HepG2 (cell line): ENCODE measurements around the gene SPINDOC. TPM values are rescaled to one million over a fixed set of nuclear protein-coding genes. Genes with fewer than 3 reads are reported as not detected.
A peak's percentile ranks its signal among the peaks of the same experiment; 100 is the strongest.

Experiments used
- ATAC-seq: fragments of 200-7000 bp; cut with Tn5 transposase; 3 replicates; pipeline ENCODE4 v1.9.1; 2020; ENCODE audit warnings: mild to moderate bottlenecking, moderate library complexity
- BruUV-seq: library from RNA; stranded (reverse); fragments of 400-500 nt; replicated peaks from 2 replicates; lab custom pipeline; 2021; lab: Mats Ljungman, UMichigan
- CTCF ChIA-PET: fragments of 300-600 bp; formaldehyde crosslinking; extraction: SDS; loops from one replicate; lab custom pipeline; 2021; ENCODE audit warnings: low total read pairs, inconsistent platforms, low intra/inter-chr PET ratio; lab: Yijun Ruan, JAX
- POLR2A ChIA-PET: fragments of 350-600 bp; sonication (Branson Sonifier 250); formaldehyde crosslinking; loops from one replicate; lab custom pipeline; 2020; ENCODE audit warnings: antibody characterized with exemption, inconsistent platforms; lab: Yijun Ruan, JAX
- DNase-seq: peaks from one replicate; pipeline ENCODE4 v3.0.0-alpha.2; 2015; ENCODE audit warnings: low spot score
- FAIRE-seq: peaks from 3 replicates; lab custom pipeline; 2011; peaks lifted over from hg19 to GRCh38; lab: Jason Lieb, UNC
- H2AFZ ChIP-seq: one replicate; pipeline ENCODE4 v1.6.1; 2011; ENCODE audit warnings: low read length, inconsistent platforms
- H3K27ac ChIP-seq: fragments of 300-600 bp; 3 replicates; pipeline ENCODE4 v1.8.0; 2011; ENCODE audit warnings: mixed run types, mild to moderate bottlenecking, mixed read lengths, low read length, inconsistent platforms; ENCODE audit not compliant: insufficient read depth; ENCODE audit errors: extremely low read length
- H3K27me3 ChIP-seq, 2 experiments: fragments of 200-600 bp in 1 of 2; 2 replicates in 1 of 2; 3 replicates in 1 of 2; pipeline versions ENCODE4 v1.6.0 to v1.8.0; 2011; ENCODE audit warnings: low read length in 2 of 2, mild to moderate bottlenecking in 2 of 2, moderate library complexity in 2 of 2, inconsistent platforms in 1 of 2; ENCODE audit not compliant: insufficient read depth in 2 of 2, control insufficient read depth in 1 of 2
- H3K36me3 ChIP-seq, 2 experiments: fragments of 200-600 bp in 1 of 2; replicated peaks in 1 of 2; 2 replicates in 1 of 2; 3 replicates in 1 of 2; pipeline versions ENCODE4 v1.5.1 to v1.8.0; 2011; ENCODE audit warnings: low read length in 2 of 2, inconsistent platforms in 1 of 2; ENCODE audit not compliant: insufficient read depth in 2 of 2, control insufficient read depth in 1 of 2
- H3K4me1 ChIP-seq: 2 replicates; pipeline ENCODE4 v1.5.1; 2012; ENCODE audit warnings: low read length, inconsistent platforms; ENCODE audit not compliant: insufficient read depth
- H3K4me2 ChIP-seq: 2 replicates; pipeline ENCODE4 v1.6.0; 2011; ENCODE audit warnings: low read depth, low read length, inconsistent platforms
- H3K4me3 ChIP-seq, 3 experiments: fragments of 200-600 bp in 1 of 3; sonication (generic), shearing (Covaris generic) in 1 of 3; replicated peaks in 1 of 3; 2 replicates each; pipeline ENCODE4 v1.5.1; 2011 to 2016; ENCODE audit warnings: low read length in 3 of 3, inconsistent platforms in 2 of 3, low read depth in 2 of 3, mild to moderate bottlenecking in 2 of 3, control low read depth in 1 of 3, mixed read lengths in 1 of 3; ENCODE audit not compliant: insufficient read depth in 1 of 3
- H3K79me2 ChIP-seq: one replicate; pipeline ENCODE4 v1.6.1; 2011; ENCODE audit warnings: low read length, inconsistent platforms; ENCODE audit not compliant: insufficient read depth
- H3K9ac ChIP-seq: 2 replicates; pipeline ENCODE4 v1.6.0; 2011; ENCODE audit warnings: mild to moderate bottlenecking, low read depth, low read length, inconsistent platforms; ENCODE audit not compliant: insufficient read depth
- H3K9me3 ChIP-seq: 2 replicates; pipeline ENCODE4 v1.5.1; 2012; ENCODE audit warnings: mild to moderate bottlenecking, low read length
- H4K20me1 ChIP-seq: 2 replicates; pipeline ENCODE4 v1.6.0; 2011; ENCODE audit warnings: inconsistent platforms, mild to moderate bottlenecking, low read length, moderate library complexity; ENCODE audit not compliant: insufficient read depth
- AGO2 ChIP-seq: fragments of 200-400 bp; formaldehyde crosslinking; optimal IDR thresholded peaks from 2 replicates; pipeline ENCODE3; 2017; ENCODE audit warnings: mild to moderate bottlenecking, low read depth, low read length, moderate library complexity
- BRD4 ChIP-seq: sonication (generic); formaldehyde crosslinking; IDR thresholded peaks from 2 replicates; pipeline ENCODE4 v1.4.0; 2020; ENCODE audit warnings: missing genetic modification reagents
- CC2D1A ChIP-seq: sonication (generic); formaldehyde crosslinking; IDR thresholded peaks from 2 replicates; pipeline ENCODE4 v1.8.1; 2023; ENCODE audit warnings: mild to moderate bottlenecking, missing genetic modification reagents
- CEBPG ChIP-seq: IDR thresholded peaks from 2 replicates; pipeline ENCODE4 v1.6.1; 2016
- CHD2 ChIP-seq: IDR thresholded peaks from 2 replicates; pipeline ENCODE4 v1.6.1; 2011; ENCODE audit warnings: low read depth, low read length, improper control_type of control experiment
- GATAD1 ChIP-seq: IDR thresholded peaks from 2 replicates; pipeline ENCODE4 v1.6.1; 2016; ENCODE audit warnings: missing genetic modification reagents, missing compliant biosample characterization
- HNF4G ChIP-seq, 2 experiments: sonication (generic) in 1 of 2; formaldehyde crosslinking in 1 of 2; IDR thresholded peaks; 2 replicates each; pipeline versions ENCODE4 v1.4.0 to v1.6.1; 2011 to 2020; ENCODE audit warnings: borderline replicate concordance in 2 of 2, low read depth in 2 of 2, mild to moderate bottlenecking in 2 of 2, low read length in 1 of 2, missing genetic modification reagents in 1 of 2, moderate library complexity in 1 of 2
- HNRNPL ChIP-seq: fragments of 200-400 bp; formaldehyde crosslinking; IDR thresholded peaks from 2 replicates; pipeline ENCODE4 v1.6.1; 2017; ENCODE audit warnings: mild to moderate bottlenecking, low read depth, low read length
- MTA1 ChIP-seq: sonication (generic); formaldehyde crosslinking; IDR thresholded peaks from 2 replicates; pipeline ENCODE4 v1.4.0; 2020; ENCODE audit warnings: missing genetic modification reagents, mild to moderate bottlenecking, borderline replicate concordance
- NR2F6 ChIP-seq, 2 experiments: IDR thresholded peaks; 2 replicates each; pipeline ENCODE4 v1.6.1; 2016; ENCODE audit warnings: antibody characterized with exemption in 1 of 2, mild to moderate bottlenecking in 1 of 2
- RBM22 ChIP-seq: fragments of 200-400 bp; formaldehyde crosslinking; optimal IDR thresholded peaks from 2 replicates; pipeline ENCODE3; 2017; ENCODE audit warnings: mild to moderate bottlenecking, low read length, moderate library complexity
- ZBTB33 ChIP-seq: sonication (generic); formaldehyde crosslinking; IDR thresholded peaks from 2 replicates; pipeline ENCODE4 v1.4.0; 2020; ENCODE audit warnings: missing genetic modification reagents
- ZBTB38 ChIP-seq: sonication (generic); formaldehyde crosslinking; IDR thresholded peaks from 2 replicates; pipeline ENCODE4 v1.5.1; 2020; ENCODE audit warnings: mild to moderate bottlenecking, missing genetic modification reagents
- ZFX ChIP-seq: sonication (generic); formaldehyde crosslinking; IDR thresholded peaks from 2 replicates; pipeline ENCODE4 v1.4.0; 2020; ENCODE audit warnings: mild to moderate bottlenecking, low read depth, missing genetic modification reagents, moderate library complexity
- ZNF354B ChIP-seq: sonication (generic); formaldehyde crosslinking; IDR thresholded peaks from 2 replicates; pipeline ENCODE4 v1.8.0; 2022; ENCODE audit warnings: mild to moderate bottlenecking, missing genetic modification reagents
- ZNF414 ChIP-seq: sonication (generic); formaldehyde crosslinking; IDR thresholded peaks from 2 replicates; pipeline ENCODE4 v1.5.0; 2020; ENCODE audit warnings: missing genetic modification reagents
- ZNF576 ChIP-seq: sonication (generic); formaldehyde crosslinking; IDR thresholded peaks from 2 replicates; pipeline ENCODE4 v1.4.0; 2020; ENCODE audit warnings: mild to moderate bottlenecking, missing genetic modification reagents
- WGBS: methylation state at CpG from one replicate; pipeline ENCODE4 v1.1.6; 2017; ENCODE audit warnings: low lambda C conversion rate; 5-methylcytosine and 5-hydroxymethylcytosine counted together
- in situ Hi-C: cut with HindIII; loops from 2 replicates; pipeline ENCODE4 v1.10.0; 2017; ENCODE audit warnings: low pct_unique_long_range_greater_than_20kb; ENCODE audit not compliant: extremely low pct_ligation_motif_present
- intact Hi-C: fragments of 100-400 bp; cut with micrococcal nuclease; formaldehyde crosslinking; loops from one replicate; pipeline ENCODE4 v1.10.0; 2022; ENCODE audit not compliant: unreplicated experiment
- polyA plus RNA-seq, 8 experiments: library from polyadenylated mRNA; depleted of rRNA in 3 of 8; stranded (reverse) in 7 of 8; unstranded in 1 of 8; fragments of >200 nt; fragmentation: Illumina TruSeq in 4 of 8; extraction: Trizol in 4 of 8; gene quantifications; 2 replicates each; pipeline versions ENCODE4 v1.2.1 to v1.2.3, GENCODE V29; 2011 to 2016; ENCODE audit warnings: low read depth in 4 of 8, missing spikeins in 1 of 8, mixed read lengths in 1 of 8; ENCODE audit not compliant: insufficient read depth in 1 of 8
- total RNA-seq, 5 experiments: library from RNA; depleted of rRNA; stranded (reverse); fragments of >200 nt; fragmentation: Illumina TruSeq; extraction: Trizol; gene quantifications; 2 replicates each; pipeline ENCODE4 v1.2.3, GENCODE V29; 2016; ENCODE audit warnings: low read depth in 1 of 5

SPINDOC gene
- total and polyA plus RNA-seq, 2 of the 13 experiments (the other 11 are each of a cell fraction or from before 2014, with no cell fraction given): 21.4 to 29.9 TPM

GRCh38 chr11:63764679-63765647, 48.3 kb upstream of the SPINDOC start (continued):
- TF ChIP-seq RBM22 (peak; percentile 43), NR2F6 (IDR thresholded peaks at IDR 0.05) (peak; percentile 55), NR2F6 (CRISPR knock-in tag; IDR thresholded peaks at IDR 0.05) (peak; percentile 49; the same call in 1 of the 2 replicates), ZNF354B (CRISPR knock-in tag) (no peak), CHD2 (no peak), HNF4G (IDR thresholded peaks at IDR 0.05; ENCODE audit: borderline replicate concordance, low read depth, low read length) (peak; percentile 54), HNF4G (CRISPR knock-in tag; IDR thresholded peaks at IDR 0.05; ENCODE audit: borderline replicate concordance, low read depth) (no peak), CEBPG (CRISPR knock-in tag) (no peak), GATAD1 (no peak)
- TF ChIP-seq, all 625 proteins: peak for 28

- DNase-seq (no peak), FAIRE-seq (no peak), ATAC-seq (no peak)
- Histone ChIP-seq H3K4me3 (peak overlapping the region; percentile 10 to 85 (median 20); a peak in 5 of 6 replicates), H4K20me1 (no peaks in the 10 kb centered on the region; the same call in 1 of the 2 replicates), H3K9ac (peak overlapping the region; percentile 25; the same call in 1 of the 2 replicates), H2AFZ (no peak overlapping the region), H3K79me2 (peaks cover 7% of the 10 kb centered on the region), H3K36me3 (peaks cover 0 to 2% of the 10 kb centered on the region in 2 experiments; a peak in 1 of 5 replicates), H3K27me3 (peaks cover 0 to 4% of the 10 kb centered on the region in 2 experiments; a peak in 2 of 5 replicates), H3K9me3 (no peaks in the 10 kb centered on the region), H3K4me1 (peaks cover 42% of the 10 kb centered on the region), H3K4me2 (peak overlapping the region; percentile 76), H3K27ac (peak overlapping the region; percentile 63)
- intact Hi-C loops (loop anchor here (2.0 to 10.0 kb wide), 4 partner anchors 71 to 182 kb away; no protein-coding TSS in a partner anchor), in situ Hi-C loops (loop anchor here (10.0 kb wide), 1 partner anchor 149 kb away; the partner anchor contains the start of gene RCOR2)
- POLR2A ChIA-PET: interaction anchor here (0.6 to 4.3 kb wide), 7 partner anchors 9 to 155 kb away, joined by 3 to 22 read pairs (median 5); partner anchors contain the start of gene MARK2
- CTCF ChIA-PET: no interaction called here
- WGBS: 72% methylated on average over 14 of the region's 18 CpGs
- no TSS peak for BruUV-seq
- TF ChIP-seq ZNF576 (CRISPR knock-in tag) (no peak), AGO2 (peak; percentile 47), HNRNPL (0 out of 2 replicates have a peak, but pooled peaks have one; percentile 22), MTA1 (CRISPR knock-in tag) (0 out of 2 replicates have a peak, but pooled peaks have one; percentile 13), CC2D1A (CRISPR knock-in tag) (no peak), ZNF414 (CRISPR knock-in tag) (no peak), BRD4 (CRISPR knock-in tag) (no peak), ZBTB33 (peak; percentile 90), ZFX (0 out of 2 replicates have a peak, but pooled peaks have one; percentile 9), ZBTB38 (CRISPR knock-in tag) (0 out of 2 replicates have a peak, but pooled peaks have one; percentile 14)
Measured at GRCh38 chr11:63765688-63766241, 47.5 kb upstream of the SPINDOC start.
